Stimulated activated CD8-positive, alpha-beta memory T cell treated with anti-CD3 and anti-CD28 coated beads, Interleukin-15, amount 100 ng/mL, for 24 hours (primary cell): ENCODE data around the gene FRYL.

Experiments used
- DNase-seq: peaks from one replicate; pipeline ENCODE4 v3.0.0-alpha.2; 2020; ENCODE audit warnings: low read depth

FRYL gene

DNA sequence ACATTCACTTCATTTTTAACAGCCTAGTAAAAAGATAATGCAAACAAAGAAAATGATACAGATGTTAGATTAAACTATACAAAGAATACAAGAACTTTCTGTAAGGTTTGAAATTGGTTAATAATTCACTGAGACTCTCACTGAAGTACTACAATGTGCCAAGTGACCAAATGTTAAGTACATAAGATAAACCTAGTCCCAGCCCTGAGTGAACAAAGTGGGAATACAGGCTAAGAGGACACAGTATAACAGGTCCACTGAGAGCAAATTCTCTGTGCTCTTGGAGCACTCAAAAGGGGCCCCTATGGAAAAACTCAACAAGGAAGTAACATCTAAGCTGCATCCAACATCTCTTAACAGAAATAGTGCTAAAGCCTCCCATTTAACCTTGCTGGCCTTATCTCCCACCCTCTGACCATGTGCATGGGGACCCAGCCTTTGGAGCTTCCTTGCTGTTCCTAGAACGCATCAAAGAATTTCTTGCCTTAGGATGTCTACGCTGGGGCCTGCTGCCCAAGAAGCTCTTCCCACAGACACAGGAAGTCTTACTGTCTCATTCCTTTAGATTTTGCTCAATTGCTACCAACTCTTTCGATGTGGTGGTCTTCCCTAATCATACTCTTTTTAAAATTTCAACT, 176.6 kb downstream of the FRYL start:
- DNase-seq: no peak

DNA sequence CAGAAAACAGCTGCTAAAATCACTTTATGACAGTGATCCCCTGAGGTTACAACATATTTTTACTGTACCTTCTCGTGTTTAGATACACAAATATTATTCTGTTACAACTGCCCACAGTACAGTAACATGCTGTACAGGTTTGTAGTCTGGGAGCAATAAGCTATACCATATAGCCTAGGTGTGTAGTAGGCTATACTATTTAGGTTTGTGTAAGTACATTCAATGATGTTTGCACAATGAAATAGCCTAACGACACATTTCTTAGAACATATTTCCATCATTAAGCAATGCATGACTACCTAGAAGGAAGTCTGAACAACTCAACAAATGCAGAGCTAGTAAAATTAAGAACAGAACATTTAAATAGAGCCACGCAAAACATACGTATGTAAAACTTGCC, 177.3 kb downstream of the FRYL start:
- no peak for DNase-seq

DNA sequence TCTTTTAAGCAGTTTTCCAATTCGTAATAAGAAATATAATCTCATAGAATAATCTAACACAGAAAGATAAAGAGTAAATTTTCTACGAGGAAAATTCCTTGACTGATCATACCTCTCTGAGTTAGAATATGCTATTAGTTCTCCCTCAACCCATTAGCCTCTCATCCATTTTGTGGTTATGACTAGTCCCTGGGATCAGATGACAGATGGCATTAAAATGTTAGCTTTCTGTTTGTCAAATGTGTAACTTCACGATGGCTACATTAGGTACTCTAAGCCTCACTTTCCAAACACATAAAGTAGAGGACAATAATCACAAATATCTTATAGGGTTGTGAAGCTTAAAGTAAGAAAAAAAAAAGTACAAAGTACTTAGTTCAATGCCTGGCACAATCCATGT, 177.9 kb downstream of the FRYL start:
- DNase-seq: no peak

DNA sequence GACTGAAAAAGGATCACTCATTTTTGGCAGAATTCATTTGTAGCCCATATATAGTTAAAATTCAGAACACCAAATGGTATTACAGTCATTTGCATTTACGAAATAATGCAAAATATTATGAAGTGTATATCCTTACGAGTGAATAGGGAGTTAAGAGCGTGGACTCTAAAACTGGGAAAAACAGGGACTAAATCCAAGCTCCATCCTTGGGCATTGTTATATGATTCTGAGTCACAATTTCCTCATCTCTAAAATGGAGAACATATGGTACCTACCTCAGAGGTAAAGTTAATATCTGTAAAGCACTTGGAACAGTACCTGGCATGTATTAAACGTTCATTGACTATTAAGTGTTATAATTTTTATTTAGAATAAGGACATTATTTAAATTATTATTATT, 183.7 kb downstream of the FRYL start:
- no peak for DNase-seq

DNA sequence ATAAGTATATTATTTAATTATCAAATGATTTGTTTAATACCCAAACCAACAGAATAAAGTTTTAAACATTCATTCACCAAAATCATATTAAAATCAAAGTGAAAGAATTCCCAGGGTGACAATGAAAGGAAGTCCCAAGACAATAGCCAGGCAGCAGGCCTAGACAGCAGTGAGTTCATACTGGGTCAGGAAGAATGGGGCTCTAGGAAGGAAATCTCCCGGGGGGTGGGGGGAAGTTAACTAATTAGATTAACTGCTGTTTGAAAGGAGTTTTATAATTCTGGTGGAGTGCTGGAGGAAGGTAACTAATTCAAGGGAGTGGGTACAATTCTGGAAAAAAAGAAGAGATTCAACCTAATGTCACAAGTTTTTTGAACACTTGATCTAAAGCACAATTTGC, 185.9 kb downstream of the FRYL start:
- DNase-seq: no peak

DNA sequence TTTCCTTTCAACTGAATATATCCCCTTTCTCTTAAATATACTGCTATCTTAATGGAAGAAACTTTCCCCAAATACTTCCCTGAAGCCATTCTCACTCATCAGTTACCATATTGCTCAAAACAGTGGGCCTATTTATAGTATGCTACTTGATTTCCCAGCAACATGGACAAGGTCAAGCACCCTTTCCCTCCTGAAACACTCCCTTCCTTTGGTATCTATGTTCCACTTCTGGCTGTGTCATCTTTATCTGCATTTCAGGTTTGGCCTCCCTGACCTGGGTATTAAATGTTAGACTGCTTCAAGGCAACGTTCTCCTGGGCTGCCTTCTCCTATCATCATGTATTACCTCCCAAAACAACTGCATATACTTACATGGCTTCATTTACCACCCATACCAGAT, 188.7 kb downstream of the FRYL start:
- no peak for DNase-seq

DNA sequence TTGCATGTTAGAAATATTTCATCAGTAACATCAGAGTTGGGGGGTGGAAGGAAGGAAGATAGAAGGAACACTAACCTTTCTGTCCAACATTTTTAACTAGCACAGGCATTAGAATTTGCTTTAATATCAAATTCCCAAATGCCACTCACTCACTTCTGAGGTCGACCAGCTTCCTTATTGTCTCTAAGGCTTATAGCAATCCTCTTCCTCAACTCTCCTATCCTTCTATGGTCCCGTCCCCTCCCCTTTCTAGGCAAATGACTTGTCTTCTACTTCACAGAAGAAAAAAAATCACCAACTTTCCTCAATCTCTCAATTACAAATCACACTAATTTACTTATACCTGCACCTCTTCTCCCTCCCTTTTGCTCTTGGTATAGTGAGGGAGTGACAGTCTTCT, 189.2 kb downstream of the FRYL start:
- DNase-seq: no peak

DNA sequence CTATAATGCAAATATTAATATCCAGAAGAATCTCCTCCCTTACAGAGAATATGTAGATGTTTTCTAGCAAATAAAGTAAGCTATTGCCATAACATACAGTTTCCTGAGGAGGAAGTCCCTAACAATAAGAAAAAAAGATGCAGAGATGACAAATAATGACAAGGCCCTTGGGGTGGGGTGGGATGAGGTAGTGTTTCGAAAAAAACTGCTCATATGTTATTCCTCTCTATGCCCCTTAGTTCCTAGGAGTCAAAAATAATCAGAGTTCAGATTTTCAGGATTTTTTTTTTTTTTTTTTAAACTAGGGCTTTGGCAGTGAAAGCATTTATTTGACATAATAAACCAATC, 191.0 kb downstream of the FRYL start:
- DNase-seq: no peak

DNA sequence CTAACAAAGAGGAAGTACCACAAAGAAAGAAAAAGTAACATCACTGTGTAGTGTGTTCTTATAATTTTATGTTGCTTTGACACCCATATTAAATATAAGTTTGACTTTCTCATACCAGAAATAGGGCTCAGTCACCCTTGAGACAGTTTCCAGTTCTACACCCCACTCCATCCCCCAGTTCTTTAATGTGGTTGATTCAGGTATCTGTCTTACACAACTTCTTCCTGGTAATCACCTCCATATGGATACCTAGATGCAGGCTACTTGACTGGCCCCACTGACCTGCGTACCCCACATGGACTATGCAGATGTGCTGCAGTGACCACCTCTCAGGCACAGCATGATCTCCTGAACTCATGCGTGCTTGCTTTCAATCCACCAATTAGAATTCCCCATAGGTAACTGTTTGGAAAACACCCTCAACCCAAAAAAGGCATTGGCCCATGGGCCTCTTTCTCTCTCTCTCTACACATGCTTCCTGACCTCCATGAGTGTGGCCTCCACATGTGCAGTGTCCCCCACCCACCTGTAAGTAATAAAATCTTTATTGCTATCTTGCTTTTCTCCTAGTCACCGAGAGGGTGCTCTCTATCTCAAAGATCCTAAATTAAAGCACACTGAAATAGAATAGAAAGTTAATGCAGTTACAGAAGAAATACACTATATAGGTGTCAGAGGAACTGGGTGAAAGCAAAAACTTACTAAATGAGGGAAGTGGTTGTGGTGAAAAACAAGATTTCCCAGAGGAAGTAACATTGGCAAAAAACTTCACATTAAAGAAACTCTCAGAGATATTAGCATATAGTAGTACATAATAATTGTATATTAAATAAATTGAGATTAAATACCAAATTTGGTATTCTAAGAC, 191.6 kb downstream of the FRYL start:
- no peak for DNase-seq

DNA sequence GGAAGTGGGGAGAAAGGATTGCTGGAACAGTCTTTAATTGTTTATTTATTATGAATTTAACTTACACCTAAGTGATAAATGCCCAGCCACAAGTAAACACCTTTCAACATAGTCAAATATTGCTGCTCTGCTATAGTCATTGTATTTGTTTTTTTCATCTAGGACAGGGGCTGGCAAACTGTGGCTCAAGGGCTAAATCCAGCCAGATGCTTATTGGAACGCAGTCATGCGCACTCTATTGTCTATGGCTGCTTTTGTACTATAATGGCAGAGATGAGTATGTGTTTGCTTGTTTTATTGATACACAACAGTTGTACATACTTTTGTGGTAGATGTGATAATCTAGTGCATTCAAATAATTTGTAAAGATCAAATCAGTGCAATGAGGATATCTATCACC, 194.7 kb downstream of the FRYL start:
- no peak for DNase-seq

DNA sequence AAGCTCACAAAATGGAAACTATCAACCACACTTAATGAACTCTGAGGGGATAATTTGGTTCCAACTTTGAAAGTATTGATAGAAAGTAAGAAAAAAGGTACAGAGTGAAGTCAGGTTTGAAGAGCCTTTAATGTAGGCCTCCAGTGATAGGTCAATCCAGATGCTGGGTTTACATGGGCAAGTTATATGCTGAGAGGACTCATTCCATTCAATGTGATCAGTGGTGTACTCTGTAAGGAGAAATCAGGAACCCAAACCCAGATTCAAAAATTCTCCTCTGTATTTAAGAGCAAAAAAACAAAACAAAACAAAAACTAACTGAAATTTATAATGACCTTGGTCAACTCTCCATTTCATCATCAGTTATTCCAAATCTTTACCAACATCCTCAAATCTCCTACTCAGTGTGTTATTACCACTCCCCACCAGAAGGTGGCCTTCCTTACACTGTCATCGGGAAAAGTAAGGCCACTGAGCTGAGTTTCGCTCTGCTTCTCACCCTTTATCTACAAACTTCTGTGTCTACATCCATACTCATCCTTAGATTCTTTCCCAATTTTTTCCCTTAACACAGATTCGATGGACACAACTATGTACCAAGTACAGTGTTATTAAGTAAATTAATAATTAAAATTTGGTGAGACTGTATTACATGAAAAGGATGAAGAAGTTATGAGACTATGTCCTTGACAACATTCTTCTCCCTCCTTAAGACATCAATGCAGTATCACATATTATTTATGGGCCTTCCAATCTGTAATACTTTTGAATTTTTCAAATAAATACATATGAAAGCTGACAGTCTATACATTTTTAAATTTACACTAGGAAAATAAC, 201.7 kb downstream of the FRYL start:
- no peak for DNase-seq

DNA sequence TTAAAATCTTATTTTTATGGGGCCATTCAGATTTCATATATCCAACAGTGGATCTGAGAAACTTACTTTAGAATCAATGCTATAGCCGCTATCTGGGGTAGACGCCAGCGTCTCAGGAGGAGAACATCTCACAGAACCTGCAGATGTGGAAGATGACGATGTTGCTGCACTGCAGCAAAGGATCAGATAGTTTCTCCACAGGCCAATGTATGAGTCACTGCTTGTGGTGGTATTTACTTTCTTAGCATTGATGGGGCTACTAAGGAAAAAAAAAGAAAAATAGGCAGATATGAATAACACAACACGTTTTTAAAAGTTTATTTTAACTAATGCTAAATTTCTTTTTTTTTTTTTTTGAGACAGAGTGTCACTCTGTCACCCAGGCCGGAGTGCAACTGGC, 204.1 kb downstream of the FRYL start:
- DNase-seq: no peak

DNA sequence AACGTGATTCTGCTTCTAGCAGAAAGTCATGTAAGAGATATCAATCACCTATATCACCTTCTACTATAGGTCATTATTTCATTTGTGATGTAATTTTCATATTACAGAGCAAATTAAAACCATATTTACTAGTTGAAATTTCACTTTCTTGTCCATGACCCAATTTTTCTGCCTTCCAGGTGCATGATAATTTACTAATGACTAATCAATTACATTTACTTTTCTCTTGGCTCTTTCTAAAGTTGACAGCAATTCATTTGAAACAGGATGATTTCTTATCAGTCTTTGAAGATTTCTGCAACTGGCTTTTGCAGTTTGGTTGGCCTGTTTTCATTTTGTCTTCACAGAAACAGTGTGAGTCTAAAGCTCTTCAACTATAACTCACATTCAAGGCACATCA, 208.6 kb downstream of the FRYL start:
- no peak for DNase-seq

DNA sequence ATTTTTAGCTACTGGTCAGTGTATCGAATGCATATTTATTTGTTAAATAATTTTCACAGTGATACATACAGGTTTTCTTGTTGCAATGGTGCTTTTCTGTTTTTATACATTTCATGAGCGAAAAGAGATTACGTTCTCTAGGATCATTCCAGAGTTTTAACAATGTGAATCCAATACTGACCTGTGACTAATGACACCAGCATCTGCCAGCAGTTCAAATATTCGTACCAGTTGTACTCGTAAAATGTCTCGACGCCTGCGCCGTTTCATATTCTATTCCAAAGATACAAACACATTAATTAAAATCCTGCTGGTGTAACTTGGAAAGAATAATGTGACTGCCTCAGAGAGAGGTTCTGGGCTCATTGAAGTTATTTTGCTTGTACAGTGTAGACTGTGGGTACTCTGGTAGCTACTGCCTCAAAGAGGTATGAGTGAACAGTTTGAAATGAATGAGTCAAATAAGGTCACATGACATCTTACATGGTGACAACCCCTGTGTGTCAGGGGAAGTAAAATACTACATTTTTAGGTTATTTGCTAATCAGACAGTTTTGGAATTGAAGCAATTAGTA, 209.3 kb downstream of the FRYL start:
- DNase-seq: no peak

DNA sequence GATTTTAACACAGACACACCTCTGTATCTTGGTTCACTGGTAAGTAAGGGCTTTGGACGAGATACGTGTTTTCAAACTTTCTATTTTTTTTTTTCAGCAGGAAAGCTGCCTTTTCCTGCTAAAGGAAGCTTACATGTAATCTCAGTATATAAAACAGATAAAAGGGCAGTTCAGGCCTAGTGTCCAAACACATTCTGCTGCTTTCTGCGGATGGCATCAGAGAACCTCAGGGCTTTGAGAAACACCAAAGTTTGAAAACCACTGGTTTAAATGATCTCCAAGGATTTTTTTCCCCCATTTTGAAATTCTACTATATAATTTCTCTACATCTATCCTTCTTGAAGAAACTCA, 214.1 kb downstream of the FRYL start:
- no peak for DNase-seq

DNA sequence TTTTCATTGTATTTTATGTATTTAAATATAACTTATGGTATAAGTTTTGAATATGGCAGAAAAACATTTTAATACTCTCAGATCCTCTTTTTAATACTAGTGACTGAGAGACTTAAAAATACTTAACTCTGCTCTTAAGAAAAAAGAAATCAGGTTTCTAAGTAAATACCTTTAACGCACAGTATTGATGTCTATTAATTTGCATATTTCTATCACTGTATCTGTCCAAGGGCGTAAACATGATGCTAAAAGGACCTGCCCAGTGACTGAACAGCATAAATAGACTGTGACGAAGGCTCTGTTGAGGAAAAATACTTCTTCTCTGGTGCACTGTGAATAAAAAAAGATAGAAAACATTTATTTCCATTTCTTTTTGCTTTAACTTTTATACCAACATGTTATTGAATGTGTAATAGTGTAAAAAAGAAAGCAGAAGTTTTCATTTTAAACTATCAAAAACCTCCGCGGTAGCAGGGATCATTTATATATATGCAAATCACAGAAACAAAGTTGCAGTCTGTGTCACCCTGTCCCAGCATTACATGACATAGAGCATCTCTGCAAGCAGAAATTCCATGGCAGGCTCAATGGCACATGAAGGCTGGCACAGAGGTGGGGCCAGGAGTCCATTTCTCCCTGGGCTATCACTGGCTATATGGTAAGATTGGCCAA, 214.6 kb downstream of the FRYL start:
- no peak for DNase-seq

DNA sequence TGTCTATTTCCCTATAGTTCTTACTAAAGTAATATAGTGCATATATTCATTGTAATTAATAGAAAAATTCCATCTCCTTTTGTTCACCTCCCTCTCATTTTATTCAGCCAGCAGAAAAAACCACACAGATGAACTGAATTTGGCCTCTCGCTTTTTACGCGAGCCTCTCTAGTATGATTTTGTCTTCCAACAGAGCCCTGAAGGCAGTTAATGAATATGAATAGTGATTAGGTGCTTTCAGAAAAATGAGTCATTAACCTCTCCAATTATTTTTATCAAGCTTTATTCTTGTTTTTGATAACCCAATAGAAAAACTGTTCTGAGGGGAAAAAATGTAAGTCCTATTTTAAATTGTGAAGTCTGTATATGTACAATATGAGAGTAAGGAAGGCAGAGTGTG, 215.9 kb downstream of the FRYL start:
- DNase-seq: no peak

DNA sequence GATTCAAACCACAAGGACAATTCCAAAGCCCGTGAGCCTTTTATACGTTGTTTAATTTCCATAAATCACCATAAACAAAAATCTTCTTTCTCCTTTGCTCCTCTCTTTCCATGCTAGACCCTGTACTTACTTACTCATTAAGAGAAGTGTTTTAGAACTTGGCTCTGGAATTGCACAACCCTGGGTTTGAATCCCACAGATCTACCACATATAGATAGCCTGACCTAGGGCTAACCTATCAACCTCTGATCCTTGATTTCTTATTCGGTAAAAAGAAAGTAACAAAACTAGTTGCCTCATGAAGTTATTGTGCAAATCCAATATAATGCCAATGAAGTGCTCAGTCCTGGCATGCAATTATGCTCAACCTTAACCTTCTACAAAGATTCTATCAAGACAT, 221.3 kb downstream of the FRYL start:
- no peak for DNase-seq

DNA sequence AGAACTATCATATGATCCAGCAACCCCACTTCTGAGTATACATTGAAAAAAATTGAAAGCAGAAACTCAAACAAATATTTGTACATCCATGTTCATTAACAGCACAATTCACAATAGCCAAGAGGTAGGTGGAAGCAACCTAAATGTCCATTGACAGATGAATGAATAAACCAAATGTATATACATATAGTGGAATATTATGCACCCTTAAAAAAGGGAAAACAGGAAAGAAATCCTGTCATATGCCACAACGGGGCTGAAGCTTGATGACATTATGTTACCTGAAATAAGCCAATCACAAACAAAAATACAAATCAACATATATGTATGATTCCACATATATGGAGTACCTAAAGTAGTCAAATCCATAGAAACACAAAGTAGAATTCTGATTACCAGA, 222.1 kb downstream of the FRYL start:
- DNase-seq: no peak

DNA sequence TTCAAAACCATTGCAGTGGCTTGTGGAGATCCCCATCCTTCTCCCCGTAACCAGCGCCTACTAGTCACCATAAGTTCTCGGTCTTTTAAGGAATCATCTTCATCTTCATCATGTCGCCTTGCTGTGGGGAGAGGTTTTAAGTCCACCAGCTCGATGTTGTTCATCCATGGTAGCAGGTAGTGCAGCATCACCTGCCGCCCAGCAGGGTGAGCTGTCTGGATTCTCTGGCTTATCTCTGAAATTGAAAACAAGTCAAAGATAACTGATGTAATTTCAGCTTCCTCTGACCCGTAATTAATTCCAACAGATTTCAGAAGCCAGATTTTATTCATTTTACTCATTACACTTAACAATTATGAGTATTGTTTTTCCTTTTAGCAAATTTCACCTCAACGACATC, 222.6 kb downstream of the FRYL start:
- DNase-seq: no peak

DNA sequence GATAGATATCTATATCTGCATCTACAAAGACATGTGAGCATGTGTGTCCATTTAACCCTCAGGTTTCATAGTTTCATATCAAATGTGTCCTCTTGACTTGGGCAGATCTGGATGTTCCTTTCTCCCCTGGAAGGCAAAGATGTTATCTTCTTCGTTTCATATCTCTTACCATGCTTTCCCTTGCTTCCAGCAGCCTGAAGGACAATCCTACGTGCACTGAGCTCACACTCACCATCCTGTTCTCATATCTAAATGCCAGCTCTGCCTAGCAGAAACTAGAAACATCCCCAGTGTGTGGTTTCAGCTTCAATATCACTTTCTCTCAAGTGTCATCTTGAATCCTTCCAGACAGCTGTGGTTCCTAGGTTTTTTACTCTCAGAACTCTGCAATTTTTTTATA, 223.8 kb downstream of the FRYL start:
- no peak for DNase-seq

DNA sequence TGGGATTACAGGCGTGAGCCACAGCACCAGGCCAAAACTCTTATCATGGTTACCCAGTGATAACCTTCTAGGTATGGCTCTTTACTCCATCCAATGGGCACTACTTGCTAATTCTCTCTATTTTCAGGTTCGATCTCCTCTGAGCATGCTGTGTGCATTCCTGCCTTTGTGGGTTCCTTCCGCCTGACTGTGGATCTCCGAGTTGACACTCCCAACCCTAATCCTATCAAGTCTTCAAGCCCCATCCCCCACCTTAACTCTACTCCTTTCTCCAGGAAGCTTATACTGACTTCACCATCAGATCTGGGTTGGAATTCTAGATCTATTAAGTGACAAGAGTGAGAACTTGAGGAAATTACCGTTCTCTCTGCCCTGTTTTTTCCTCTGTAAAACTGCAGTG, 225.5 kb downstream of the FRYL start:
- DNase-seq: no peak
